Mononuclear cell (primary cell): ENCODE data around the gene ZNF560. TPM values are rescaled to one million over a fixed set of nuclear protein-coding genes. Genes with fewer than 3 reads are reported as not detected.

Source experiments
- H3K27me3 ChIP-seq: 2 replicates; pipeline ENCODE4 v1.6.0; 2011; ENCODE audit warnings: low read length, control low read depth; ENCODE audit not compliant: insufficient read depth
- H3K4me1 ChIP-seq: 2 replicates; pipeline ENCODE4 v1.5.1; 2011; ENCODE audit warnings: mild to moderate bottlenecking, low read length, control low read depth; ENCODE audit not compliant: insufficient read depth
- H3K4me3 ChIP-seq: 2 replicates; pipeline ENCODE4 v1.5.1; 2011; ENCODE audit warnings: mild to moderate bottlenecking, low read length, moderate library complexity
- H3K9me3 ChIP-seq: 2 replicates; pipeline ENCODE4 v1.5.1; 2011; ENCODE audit warnings: low read depth, mild to moderate bottlenecking, control low read depth, low read length
- total RNA-seq: library from RNA; depleted of rRNA; stranded (reverse); fragments of >200 nt; gene quantifications from one replicate; pipeline ENCODE4 v1.2.3, GENCODE V29; 2012

Gene ZNF560
- total RNA-seq, 1 donor = not detected

DNA sequence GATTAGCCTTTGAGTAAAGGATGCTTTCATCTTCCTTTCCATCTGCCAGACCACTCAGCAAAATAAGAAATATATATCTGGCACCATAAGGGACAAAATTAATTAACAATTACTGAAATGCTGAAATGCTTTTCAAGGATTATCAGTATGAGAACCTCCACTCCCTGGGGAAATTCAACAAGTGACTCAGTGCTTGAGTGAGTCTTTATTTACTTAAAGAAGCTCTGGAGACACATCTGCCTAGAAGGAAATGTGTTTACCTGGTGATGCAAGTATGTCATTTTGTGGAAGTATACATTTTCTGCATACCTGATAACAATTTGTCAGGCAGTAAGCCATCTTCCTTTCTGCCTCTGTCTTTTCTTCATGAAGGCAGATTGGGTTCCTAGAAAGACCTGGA is 23.4 kb downstream of the ZNF560 start:
- no peak overlapping the region for H3K4me3 ChIP-seq
- no peaks in the 10 kb centered on the region for H3K4me1 ChIP-seq
- H3K9me3 ChIP-seq = peaks cover 27% of the 10 kb centered on the region
- H3K27me3 ChIP-seq = no peaks in the 10 kb centered on the region

DNA sequence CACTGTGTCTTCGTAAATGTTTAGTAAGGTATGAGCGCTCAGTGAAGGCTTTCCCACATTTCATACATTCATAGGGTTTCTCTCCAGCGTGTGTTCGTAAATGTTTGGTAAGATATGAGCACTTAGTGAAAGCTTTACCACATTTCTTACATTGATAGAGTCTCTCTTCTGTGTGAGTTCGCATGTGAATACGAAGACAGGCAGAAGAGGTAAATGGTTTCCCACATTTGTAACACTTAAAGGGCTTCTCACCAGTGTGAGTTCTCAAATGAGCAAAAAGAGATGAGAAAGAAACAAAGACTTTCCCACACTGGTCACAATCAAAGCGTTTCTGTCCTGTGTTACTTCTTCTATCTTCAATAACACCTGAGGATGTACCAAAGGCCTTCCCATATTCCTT is 31.3 kb downstream of the ZNF560 start:
- no peak overlapping the region for H3K4me3 ChIP-seq
- H3K27me3 ChIP-seq = no peaks in the 10 kb centered on the region
- peaks cover 64% of the 10 kb centered on the region for H3K9me3 ChIP-seq
- H3K4me1 ChIP-seq = no peaks in the 10 kb centered on the region

DNA sequence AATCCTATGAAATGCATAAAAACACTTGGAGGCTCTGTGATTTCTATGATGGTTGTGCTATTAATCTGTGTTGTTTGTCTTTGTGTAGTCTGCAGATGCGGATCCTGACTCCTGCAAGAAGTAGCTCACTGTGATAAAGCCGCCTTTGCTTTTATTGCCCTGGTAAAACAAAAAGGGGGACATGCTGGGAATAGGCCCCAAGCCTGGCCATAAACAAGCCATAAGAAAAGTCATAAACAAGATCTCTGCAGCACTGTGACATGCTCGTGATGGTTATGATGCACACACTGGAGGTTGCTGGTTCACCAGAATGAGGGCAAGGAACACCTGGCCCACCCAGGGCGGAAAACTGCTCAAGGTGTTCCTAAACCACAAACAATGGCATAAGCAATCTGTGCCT is 36.5 kb downstream of the ZNF560 start:
- Histone ChIP-seq H3K9me3 (peaks cover 46% of the 10 kb centered on the region), H3K4me3 (no peak overlapping the region), H3K4me1 (no peaks in the 10 kb centered on the region), H3K27me3 (no peaks in the 10 kb centered on the region)

DNA sequence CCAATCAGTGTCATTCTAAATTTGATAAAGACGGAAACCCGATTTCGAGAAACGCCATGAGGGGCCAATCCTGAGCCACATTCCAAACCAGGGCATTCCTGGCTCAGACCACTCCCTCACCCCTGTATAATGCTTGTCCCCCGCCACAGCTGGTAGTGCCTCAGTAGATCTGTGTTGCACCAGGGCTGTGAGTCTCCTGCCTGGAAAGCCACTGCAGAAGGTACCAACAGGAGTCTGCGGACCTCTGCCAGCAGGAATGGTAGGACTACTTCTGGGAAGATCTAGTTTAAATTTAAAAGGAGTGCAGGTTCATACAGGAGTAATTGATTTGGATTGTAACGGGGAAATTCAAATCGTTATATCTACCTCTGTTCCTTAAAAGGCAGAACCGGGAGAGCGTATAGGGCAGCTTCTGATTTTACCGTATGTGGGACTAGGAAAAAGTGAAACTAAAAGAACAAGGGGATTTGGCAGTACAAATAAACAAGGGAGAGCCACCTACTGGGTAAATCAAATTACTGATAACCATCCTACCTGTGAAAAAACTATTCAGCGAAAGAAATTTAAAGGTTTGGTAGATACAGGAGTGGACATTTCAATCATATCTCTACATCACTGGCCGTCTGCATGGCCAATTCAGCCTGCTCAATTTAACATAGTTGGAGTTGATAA is 42.3 kb downstream of the ZNF560 start:
- Histone ChIP-seq H3K27me3 (no peaks in the 10 kb centered on the region), H3K4me3 (no peak overlapping the region), H3K9me3 (peaks cover 32% of the 10 kb centered on the region), H3K4me1 (no peaks in the 10 kb centered on the region)

DNA sequence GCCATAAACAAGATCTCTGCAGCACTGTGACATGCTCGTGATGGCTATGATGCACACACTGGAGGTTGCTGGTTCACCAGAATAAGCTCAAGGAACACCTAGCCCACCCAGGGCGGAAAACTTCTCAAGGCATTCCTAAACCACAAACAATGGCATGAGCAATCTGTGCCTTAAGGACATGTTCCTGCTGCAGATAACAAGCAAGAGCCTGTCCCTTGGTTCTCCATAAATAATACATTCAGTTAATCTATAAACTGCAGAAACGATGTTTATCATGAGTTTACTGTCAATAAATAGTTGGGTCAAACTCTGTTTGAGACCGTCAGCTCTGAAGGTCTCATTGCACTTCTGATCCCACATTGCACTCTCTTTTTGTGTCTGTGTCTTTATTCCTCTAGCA is 44.5 kb downstream of the ZNF560 start:
- Histone ChIP-seq H3K4me1 (no peaks in the 10 kb centered on the region), H3K27me3 (no peaks in the 10 kb centered on the region), H3K9me3 (peaks cover 45% of the 10 kb centered on the region), H3K4me3 (no peak overlapping the region)

DNA sequence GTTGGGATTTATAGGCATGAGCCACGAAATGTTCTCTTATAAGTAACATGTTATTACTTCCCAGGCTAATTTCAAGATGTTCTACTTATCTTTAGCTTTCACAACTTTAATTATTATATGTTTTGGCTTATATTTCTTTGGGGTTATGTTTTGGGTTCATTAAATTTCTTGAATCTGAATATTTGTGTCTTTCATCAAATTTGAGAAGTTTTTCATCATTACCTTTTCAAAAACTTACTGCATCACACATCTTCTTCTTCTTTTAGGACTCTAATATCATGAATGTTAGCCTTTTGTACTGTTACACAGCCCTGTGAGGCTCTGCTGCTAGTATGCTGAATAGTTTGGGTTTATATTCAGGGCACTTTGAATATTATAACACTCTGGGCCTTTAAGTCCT is 53.4 kb downstream of the ZNF560 start:
- H3K27me3 ChIP-seq = no peaks in the 10 kb centered on the region
- H3K4me3 ChIP-seq = no peak overlapping the region
- H3K9me3 ChIP-seq = peaks cover 31% of the 10 kb centered on the region
- no peaks in the 10 kb centered on the region for H3K4me1 ChIP-seq

DNA sequence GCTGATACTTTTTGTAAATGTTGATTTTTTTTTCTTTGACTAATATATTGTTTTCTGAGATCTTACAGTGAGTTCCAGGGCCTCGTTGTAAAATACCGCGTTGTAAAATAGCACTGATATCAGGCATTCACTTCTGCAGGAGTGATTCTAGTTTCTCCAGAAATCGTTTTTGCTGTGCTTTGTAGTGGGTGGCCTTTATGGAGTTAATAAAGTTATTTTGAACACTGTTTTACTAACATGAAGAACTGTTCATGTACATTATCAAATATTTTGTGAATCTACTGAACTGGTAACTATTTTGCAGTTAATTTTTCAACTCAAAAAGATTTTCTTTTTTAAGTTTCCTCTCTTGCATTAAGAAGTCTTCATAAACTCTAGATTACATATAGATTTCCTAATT is 62.1 kb downstream of the ZNF560 start:
- H3K27me3 ChIP-seq = no peaks in the 10 kb centered on the region
- H3K4me3 ChIP-seq = no peak overlapping the region
- no peaks in the 10 kb centered on the region for H3K9me3 ChIP-seq
- H3K4me1 ChIP-seq = peaks cover 24% of the 10 kb centered on the region

DNA sequence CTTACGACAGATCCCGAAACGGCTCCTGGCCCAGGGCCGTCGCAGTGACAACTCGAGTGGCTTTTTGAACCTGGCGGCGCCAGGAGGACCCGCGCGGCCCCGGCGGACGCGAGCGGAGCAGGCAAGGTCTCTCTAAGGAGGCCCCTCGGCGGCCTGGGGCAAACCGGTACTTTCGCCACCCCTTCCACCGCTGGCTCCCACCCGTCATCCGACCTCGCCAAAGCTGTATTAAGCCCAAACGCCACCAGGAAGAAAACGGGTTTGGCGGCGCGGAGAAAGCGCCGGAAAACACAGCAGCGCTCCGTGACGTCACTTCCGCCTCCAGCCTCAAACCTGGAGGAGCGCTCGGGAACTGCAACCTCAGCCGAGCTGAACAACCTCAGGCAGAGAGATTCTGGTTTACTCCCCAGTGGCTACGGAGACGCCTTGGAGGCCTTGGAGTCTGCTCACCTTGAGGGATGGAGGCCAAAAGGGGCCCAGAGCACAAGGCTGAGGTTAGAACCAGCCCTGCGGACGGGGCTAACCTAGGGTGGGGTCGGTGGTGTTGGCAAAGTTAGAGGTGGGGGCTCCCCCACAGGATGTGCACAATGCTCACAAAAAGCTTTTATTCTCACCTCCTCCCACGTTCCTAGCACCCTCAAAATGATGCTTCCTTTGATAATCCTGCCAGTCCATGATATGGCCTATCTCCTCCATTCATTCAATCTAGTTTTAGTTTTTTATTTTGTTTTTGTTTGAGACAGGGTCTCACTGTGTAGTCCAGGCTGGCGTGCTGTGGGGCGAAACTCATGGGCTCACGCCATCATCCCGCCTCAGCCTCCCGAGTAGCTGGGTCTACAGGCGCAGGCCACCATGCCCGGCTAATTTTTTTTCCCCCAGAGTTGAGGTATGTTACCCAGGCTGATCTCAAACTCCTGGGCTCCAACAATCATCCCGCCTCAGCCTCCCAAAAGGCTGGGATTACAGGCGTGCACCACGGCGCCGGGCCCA is 62.8 kb downstream of the ZNF560 start, which contains the start of gene ZNF266:
ZNF266 (minus strand) TSS at position 295 of the 990 bp plus-strand sequence. CDS start 15,484 bp downstream, outside the sequence.
- H3K4me3 ChIP-seq = peak within 1 kb of the TSS; percentile 90
- H3K4me1 ChIP-seq = peaks cover 24% of the 10 kb centered on the region
- no peaks in the 10 kb centered on the region for H3K9me3 ChIP-seq
- no peaks in the 10 kb centered on the region for H3K27me3 ChIP-seq

DNA sequence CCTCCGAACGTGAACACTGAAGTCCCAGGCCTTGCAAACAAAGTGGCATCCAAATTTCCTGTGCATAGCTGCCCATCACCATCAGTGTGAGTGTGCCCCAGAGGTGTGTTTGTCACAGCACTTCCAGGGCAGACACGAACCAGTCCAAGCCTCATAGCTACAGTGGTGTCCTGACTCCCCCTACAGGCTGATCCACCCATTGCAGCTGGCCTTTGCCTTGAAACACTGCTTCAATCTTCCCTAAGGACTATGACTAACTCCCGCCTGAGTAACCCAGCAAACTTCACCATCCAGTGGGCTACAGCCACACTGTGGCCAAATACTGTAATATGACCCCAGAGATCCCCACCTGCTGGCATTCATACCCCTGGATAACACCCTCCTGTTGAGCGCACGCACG is 66.9 kb downstream of the ZNF560 start:
- no peaks in the 10 kb centered on the region for H3K9me3 ChIP-seq
- H3K4me1 ChIP-seq = peaks cover 24% of the 10 kb centered on the region
- H3K4me3 ChIP-seq = no peak overlapping the region
- H3K27me3 ChIP-seq = no peaks in the 10 kb centered on the region

DNA sequence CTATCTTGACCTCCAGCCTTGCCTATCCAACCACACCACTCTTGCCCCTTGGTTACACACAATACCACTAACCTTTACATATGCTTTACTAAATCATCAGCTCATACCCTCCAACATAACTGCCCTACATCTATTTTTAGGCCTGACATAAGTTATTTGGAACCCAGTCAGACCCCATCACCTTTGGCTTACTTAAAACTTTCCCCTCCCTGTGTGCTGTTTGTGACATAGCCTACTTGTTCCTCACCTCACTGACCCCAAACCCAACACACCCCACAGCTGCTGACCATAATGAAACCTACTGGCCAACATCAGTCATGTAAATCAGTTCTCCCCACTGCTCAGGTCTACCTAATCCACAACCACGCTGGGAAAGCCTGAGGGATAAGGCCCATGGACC is 68.0 kb downstream of the ZNF560 start:
- Histone ChIP-seq H3K9me3 (no peaks in the 10 kb centered on the region), H3K4me1 (peaks cover 17% of the 10 kb centered on the region), H3K27me3 (no peaks in the 10 kb centered on the region)

DNA sequence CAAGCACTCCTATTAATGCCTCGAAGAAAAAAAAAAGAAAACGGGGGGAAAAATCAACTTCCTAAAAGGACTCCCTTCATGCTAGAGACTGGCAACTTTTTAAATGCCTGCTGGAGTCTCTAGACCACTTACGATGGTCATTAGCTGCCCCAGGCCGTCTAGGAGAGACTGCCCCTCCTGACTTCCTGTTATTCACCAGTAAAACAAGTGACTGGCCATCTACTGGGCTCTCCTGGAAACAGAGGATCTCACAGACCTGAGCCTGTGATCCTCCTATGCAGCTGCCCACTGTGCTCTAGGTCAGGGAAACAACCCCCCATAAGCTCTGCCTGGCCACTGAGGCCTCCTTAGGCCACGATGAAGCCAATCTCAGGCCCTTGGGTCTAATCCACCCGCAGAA is 70.5 kb downstream of the ZNF560 start:
- H3K9me3 ChIP-seq = peaks cover 5% of the 10 kb centered on the region
- H3K4me3 ChIP-seq = no peak overlapping the region
- no peaks in the 10 kb centered on the region for H3K27me3 ChIP-seq
- peaks cover 6% of the 10 kb centered on the region for H3K4me1 ChIP-seq

More for the DNA sequence above, 68.0 kb downstream of the ZNF560 start:
- no peak overlapping the region for H3K4me3 ChIP-seq

Other genes starting within 250 kb of the ZNF560 start
- gene OR7E24, start 247.7 kb downstream of the ZNF560 start, total RNA-seq = not detected
- gene ZNF699, start 188.8 kb downstream of the ZNF560 start, total RNA-seq = 22.5 TPM
- gene ZNF559, start 174.4 kb downstream of the ZNF560 start, total RNA-seq = 10.3 TPM
- gene ZNF177, start 135.6 kb downstream of the ZNF560 start, total RNA-seq = 0.10 TPM
- 31.6 TPM for gene ZNF266, start 63.0 kb downstream of the ZNF560 start, total RNA-seq
- 16.7 TPM for gene ZNF426, start 40.0 kb upstream of the ZNF560 start, total RNA-seq
- 38.1 TPM for gene ZNF121, start 85.9 kb upstream of the ZNF560 start, total RNA-seq
- gene ZNF561, start 122.6 kb upstream of the ZNF560 start, total RNA-seq = 32.1 TPM
- gene ZNF562, start 176.5 kb upstream of the ZNF560 start, total RNA-seq = 18.9 TPM